Eye (tissue), 1 donor: ENCODE results near the gene NR2F2.
A peak's percentile ranks its signal among the peaks of the same experiment; 100 is the strongest.

Source experiments
- DNase-seq: peaks from one replicate; pipeline ENCODE4 v3.0.0-alpha.2; 2015

The NR2F2 gene

GRCh38 chr15:96354731-96355567 lies 24.4 kb downstream of the NR2F2 start:
- peak; percentile 81 for DNase-seq

DNA sequence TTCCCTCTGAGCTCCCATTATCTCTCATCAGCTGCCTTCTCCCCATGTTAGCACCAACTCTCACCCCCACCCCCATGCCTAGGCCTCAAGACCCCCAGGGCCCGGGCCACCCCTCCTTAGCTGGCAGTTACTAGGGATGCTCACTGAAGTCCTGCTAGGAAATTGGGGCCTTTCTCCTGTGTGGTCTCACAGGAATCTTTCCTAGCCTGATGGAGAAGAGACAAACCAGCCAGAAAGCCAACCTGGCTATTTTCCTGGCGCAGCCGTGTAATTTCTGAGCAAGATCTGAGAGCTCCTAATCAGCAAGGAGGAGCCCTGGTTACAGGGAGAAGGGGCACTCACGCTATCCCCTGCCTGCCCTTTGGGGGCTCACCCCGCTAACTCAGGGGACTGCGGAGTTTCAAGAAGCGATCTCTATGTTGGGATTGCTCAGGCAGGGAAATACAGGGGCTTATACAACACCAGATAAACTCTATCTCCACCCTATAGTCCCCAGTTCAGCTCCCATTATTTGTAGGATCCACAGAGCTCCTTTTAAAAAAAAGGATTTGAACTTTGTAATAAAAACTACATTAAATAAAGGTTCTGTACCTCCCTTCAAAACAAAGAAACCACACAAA lies 25.2 kb downstream of the NR2F2 start:
- DNase-seq, result peak; percentile 31

DNA sequence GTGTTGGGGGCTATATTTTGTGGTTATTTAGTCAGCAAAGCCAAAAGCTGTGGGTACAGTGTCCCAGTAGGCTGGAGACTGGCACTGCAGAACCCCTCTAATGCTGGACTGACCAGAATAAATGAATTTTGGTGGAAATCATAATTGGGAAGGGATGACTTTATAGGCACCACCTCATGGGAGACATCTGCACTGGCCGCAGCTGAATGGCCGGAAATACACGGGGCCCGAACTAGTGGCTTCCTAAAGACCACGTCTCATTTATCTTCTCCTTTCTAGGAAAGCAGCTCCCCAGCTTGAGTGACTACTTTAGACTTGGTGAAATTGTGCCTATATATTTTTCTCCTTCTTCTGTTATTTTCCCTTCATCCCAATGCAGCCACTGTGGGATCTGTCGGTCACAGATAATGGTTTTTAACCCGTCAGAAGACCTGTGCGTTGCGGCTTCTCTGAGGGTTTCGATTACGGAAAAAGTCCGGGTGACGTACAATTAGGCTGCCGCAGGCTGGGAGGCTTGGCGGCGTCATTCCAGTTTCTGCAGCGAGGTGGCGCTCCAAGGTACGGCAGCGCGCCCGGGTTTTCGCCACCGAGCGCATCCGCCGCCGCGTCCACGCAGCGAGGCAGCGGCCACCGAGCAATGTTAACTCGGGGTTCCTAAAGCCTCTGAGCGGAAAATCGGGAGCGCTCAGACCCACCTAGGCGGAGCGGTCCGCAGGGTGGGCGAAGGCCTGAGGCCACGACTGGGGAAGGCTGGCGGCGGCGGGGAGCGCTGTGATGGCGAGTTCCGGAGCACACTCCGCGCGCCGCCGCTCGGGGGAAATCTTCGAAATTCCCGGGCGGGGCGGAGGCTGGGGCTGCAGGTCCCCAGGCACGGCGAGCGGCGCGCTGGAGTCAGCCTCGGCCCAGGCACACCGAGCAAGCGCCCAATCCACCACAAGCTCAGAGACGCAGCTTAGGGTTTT lies 26.3 kb downstream of the NR2F2 start:
- peak; percentile 95 for DNase-seq

- DNase-seq, result peak; percentile 65
Measured at GRCh38 chr15:96358001-96358801, 27.7 kb downstream of the NR2F2 start.

DNA sequence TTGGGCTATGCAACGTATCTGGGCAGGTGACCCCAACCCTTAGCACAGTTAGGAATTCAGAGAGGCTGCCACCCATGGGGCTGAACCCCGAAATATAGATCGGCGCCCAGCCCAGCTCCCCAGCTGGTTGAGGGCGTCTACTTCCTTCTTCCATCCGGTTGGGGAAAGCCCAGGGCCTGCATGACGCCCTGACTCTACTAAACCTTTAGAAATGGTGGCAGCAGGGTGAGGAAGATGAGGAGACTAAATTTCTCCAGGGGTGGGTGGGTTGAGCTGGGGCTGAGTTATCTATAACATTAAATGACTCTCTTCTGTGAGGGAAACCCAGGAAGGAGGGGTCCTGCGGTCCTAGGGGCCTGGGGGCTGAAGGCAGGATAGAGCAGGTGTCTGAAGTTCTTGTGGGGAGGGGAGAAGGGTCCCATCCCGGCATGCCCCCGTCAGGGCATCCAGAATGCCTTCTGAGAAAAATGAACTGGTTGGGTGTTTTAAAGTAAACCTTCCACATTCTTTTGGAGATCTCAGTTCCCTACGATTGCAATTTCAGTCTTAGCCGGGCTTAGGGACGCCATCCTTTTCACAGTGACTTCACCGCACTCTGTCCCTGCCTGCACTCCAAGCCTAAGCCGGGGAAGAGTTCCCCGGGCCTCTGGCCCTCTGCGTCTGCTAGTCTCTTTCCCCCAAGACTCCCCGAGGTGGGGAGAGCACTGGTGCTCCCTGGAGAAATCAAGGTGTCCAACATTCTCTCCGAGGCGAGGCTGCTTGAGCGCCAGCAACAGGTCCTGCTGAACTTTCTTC lies 28.5 kb downstream of the NR2F2 start:
- DNase-seq, result peak; percentile 58

DNA sequence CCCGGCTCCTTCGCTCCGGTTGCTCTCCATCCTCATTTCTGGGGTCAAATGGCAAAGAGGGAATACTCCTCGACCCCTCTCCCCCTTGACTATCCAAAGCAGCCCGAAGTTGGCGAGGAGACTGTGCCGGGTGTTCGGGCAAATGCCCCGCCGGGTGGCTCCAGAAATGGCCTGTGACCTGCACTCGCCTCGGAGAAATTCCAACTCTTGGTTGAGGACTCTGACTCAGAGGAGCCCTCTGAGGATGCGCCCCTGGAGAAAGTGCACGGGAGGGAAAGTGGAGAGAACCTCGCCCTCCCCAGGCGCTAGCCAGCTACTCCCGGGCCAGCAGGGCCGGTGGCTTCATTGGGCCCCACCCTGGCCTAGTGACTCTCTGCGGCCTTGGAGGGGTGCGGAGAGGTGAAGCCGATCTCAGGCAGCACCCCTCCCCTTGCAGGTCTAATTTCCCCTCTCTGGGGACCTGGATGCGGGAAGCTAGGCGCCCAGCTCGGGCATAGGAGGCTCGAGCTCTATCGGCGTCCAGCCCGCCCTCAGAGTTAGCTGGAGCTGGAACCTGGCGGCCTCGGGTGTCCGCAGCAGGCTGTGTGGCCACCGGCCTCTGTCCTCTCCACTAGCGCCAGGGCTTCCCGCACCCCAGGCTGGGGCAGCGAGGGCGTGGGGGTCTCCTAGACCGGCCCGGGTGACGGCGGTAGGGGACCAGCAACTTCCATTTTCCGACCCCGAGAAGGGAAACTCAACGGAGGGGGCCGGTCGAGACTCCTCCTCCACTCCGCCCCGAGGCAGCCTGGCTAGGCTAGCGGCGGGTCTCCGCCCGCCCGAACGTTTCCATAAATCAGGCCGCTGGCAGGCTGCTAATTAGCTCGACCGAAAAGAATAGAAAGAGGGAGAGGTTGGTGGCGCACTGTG lies 29.4 kb downstream of the NR2F2 start:
- peak; percentile 82 for DNase-seq

DNA sequence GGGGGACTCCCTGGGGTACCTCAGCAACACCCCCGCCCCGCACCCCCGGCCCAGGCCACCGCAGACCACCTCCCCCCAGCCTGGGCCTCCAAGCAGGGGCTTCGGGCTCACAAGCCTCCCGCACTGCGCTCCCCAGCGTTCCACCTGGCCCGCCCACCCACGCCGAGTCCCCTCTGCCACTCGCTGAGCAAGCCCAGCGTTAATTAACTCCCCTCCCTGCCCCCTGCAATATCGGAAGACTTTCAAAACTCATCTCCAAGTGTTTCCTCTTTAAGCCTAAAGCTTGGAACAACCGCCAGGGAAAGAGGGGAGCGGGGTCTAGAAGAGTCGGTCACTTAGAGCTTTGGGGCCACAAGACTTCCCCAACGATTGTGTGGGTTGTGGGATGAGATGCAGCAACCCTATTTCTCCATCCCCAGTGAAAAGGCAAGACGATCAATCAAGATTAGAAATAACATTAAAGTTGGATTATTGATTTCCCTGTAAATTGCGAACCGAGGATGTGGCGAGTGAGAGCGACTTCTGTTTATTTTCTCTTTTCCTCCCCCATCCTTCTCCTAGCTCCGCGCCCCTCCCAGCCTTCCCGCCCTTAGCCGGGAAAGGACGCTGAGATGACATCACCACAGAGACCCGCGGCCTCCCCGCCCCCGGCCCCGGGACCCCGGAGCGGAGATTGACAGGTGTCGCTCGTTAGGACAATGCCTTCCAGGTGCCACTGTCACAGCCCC lies 30.2 kb downstream of the NR2F2 start:
- peak; percentile 82 for DNase-seq

- peak; percentile 77 for DNase-seq
Measured at GRCh38 chr15:96361309-96362010, 31.0 kb downstream of the NR2F2 start.

DNA sequence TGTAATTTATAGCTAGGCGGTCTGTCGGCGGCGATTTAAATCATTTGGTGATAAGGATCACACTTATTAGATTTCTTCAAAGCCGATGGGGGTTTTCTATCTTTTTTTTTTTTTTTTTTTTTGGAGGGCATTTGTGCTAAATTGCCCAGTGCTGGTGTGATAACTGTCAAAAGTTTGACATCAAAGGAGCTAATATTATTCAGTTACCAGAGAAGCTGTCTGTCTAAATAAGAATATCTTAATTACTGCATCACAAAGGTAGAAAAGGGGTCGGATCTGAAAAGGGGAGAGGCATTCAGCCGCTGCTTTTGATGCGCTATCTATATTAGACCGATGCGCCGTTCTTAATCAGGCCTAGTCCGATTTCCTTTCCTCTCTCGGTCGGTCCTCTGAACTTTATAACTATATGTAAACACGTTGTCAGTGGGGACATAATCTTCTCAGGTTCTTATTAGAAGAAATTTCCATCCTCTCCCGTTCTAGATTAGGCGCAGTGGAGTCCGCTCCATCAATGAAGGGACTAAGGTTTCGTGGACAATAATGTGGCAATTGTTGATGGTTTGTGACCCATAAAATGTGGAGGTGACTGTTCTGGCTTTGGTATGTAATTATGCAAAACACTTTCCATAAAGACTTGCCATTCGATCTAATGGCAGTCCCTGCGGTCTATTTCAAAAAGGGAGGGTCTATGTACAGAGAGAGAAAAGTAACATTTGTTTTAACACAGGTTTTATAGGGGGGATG lies 31.7 kb downstream of the NR2F2 start:
- DNase-seq, result peak; percentile 95

DNA sequence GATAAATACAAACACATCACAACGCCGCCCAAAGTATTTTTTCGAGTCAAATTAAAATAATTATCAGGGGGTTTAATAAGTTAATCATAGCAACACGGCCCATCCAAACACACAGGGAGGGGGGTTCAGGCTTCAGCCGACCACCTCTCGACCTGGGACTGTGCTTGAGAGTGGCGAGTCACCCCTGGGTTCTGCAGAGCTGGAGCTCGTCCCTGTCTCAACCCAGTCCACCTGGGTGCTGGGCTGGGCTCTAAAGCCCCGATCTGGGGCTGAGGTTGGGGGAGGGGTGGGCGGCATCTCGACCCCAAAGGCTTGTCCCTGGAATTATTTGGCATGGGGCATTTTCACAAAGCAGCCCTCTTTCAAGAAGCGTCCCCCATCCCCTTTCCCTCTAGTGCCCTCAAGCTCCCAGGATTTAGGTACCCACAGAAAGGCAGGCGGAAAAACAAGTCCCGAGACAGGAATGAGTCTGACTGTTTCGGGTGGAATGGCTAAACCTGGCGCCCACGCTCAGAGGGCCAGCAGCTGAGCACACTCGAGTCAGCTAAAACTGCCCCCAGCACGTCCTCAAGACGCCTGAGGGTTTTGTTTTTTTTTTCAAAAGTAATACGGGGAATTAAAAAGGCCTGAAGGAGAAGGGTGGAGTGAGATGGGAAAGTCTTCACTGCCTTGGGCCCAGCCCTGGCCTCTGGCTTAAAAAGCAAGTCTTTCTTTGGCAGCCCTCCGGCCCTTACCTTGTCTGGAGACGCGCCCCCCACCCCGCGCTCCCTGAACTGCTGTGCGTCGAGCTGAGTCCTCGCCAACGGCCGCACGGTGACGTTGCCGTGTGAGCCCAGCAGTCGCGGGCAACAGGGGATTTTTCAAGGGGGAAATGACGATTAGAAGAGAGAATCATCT lies 32.5 kb downstream of the NR2F2 start:
- peak; percentile 80 for DNase-seq

- no peak for DNase-seq
Measured at GRCh38 chr15:96363707-96364106, 33.2 kb downstream of the NR2F2 start.

DNA sequence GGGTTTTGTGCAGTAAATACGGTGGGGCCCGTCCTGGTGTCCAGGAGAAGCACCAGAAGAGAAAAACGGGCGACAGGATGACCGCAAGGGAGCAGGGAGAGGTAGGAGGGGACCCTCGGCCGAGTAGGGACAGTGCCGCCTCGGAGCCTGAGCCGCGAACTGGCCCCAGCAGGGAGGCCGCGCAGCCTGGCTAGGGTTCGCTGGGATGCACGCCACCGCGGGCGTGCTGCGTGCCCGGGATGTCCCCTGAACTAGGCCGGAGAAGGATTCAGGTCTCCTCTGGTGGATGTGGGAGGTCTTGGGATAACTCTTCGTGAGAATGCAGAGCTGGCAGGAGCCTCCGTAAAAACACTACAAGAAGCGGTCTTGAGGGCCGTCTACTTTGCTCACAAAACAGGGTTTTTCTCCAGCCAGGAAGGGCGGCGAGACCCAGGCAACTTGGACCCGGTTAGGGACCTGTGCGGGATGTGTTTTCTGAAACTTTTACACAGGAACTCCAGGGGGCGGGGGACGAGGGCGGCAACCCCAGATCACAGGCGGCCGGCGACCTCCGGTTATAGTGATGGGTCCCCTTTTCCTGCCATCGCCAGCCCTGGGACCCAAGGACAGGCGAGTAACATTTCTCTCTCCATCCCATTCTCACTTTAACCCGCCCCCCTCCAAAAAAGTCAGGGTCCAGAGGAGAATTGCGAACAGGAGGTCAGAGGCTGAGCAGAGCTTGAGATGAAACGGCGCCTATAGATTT lies 35.5 kb downstream of the NR2F2 start:
- peak; percentile 72 for DNase-seq

DNA sequence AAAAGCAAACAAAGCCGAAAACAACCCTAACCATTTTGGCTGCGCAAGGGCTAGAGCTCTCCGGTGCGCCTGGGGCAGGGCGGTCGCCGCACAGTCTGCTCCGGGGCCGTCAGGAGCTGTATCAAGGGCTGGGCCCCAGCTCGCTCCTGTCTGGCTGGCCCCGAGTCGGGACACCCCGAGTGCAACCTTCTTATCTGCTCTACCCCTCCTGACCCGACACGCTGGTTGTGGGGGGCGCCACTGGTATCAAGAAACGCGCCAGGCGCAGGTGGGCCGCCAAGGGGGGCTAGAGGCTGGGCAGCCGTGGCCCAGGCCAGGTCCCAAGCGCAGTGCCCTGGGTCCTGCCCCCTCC lies 36.0 kb downstream of the NR2F2 start:
- no peak for DNase-seq

GRCh38 chr15:96367311-96368200 lies 37.1 kb downstream of the NR2F2 start:
- peak; percentile 62 for DNase-seq

GRCh38 chr15:96369351-96369750 lies 38.9 kb downstream of the NR2F2 start:
- DNase-seq, result no peak
